HepG2 (cell line): Measurements from ENCODE around the gene MX2. TPM values are rescaled to one million over a fixed set of nuclear protein-coding genes. Genes with fewer than 3 reads are reported as not detected.

Experiments
- ADNP ChIP-seq: sonication (generic); formaldehyde crosslinking; IDR thresholded peaks from 2 replicates; pipeline ENCODE4 v1.4.0; 2020; ENCODE audit warnings: missing genetic modification reagents
- GPBP1L1 ChIP-seq: sonication (generic); formaldehyde crosslinking; IDR thresholded peaks from 2 replicates; pipeline ENCODE4 v1.5.0; 2020; ENCODE audit warnings: mild to moderate bottlenecking, missing genetic modification reagents
- HIVEP1 ChIP-seq: sonication (generic); formaldehyde crosslinking; IDR thresholded peaks from 2 replicates; pipeline ENCODE4 v1.4.0; 2020; ENCODE audit warnings: mild to moderate bottlenecking, missing genetic modification reagents
- HMG20A ChIP-seq: IDR thresholded peaks from 2 replicates; pipeline ENCODE4 v1.6.1; 2016; ENCODE audit warnings: borderline replicate concordance
- IRF2 ChIP-seq: IDR thresholded peaks from 2 replicates; pipeline ENCODE4 v1.6.1; 2018; ENCODE audit warnings: missing genetic modification reagents, missing compliant biosample characterization
- MXD3 ChIP-seq: IDR thresholded peaks from 2 replicates; pipeline ENCODE4 v1.6.1; 2016; ENCODE audit warnings: mild to moderate bottlenecking, missing biosample characterization, missing genetic modification reagents
- NFKB2 ChIP-seq: sonication (generic); formaldehyde crosslinking; IDR thresholded peaks from 2 replicates; pipeline ENCODE4 v1.4.0; 2020; ENCODE audit warnings: missing genetic modification reagents, borderline replicate concordance
- PAF1 ChIP-seq: IDR thresholded peaks from 2 replicates; pipeline ENCODE4 v1.6.1; 2016; ENCODE audit warnings: missing genetic modification reagents, missing compliant biosample characterization
- PLRG1 ChIP-seq: fragments of 450-650 bp; conservative IDR thresholded peaks from 2 replicates; pipeline ENCODE4 v1.6.1; 2016
- POLR2A ChIP-seq, 2 experiments: IDR thresholded peaks; 2 replicates each; pipeline ENCODE4 v1.6.1; 2011; ENCODE audit warnings: low read depth in 2 of 2, low read length in 2 of 2, mild to moderate bottlenecking in 1 of 2, moderate library complexity in 1 of 2; ENCODE audit not compliant: insufficient read depth in 1 of 2
- SAFB2 ChIP-seq: sonication (generic); formaldehyde crosslinking; IDR thresholded peaks from 2 replicates; pipeline ENCODE4 v1.5.1; 2020; ENCODE audit warnings: missing genetic modification reagents, low read depth, mild to moderate bottlenecking, borderline replicate concordance
- SIX4 ChIP-seq: sonication (generic); formaldehyde crosslinking; IDR thresholded peaks from 2 replicates; pipeline ENCODE4 v1.4.0; 2020; ENCODE audit warnings: missing genetic modification reagents
- SNRNP70 ChIP-seq: fragments of 200-400 bp; formaldehyde crosslinking; IDR thresholded peaks from 2 replicates; pipeline ENCODE4 v1.6.1; 2017; ENCODE audit warnings: mild to moderate bottlenecking, low read depth, low read length, moderate library complexity
- TFDP2 ChIP-seq: sonication (generic); formaldehyde crosslinking; IDR thresholded peaks from 2 replicates; pipeline ENCODE4 v1.4.0; 2020; ENCODE audit warnings: missing genetic modification reagents
- ZBTB39 ChIP-seq: sonication (generic); formaldehyde crosslinking; IDR thresholded peaks from 2 replicates; pipeline ENCODE4 v1.5.0; 2020; ENCODE audit warnings: missing genetic modification reagents
- ZBTB8A ChIP-seq: sonication (generic); formaldehyde crosslinking; IDR thresholded peaks from 2 replicates; pipeline ENCODE4 v1.4.0; 2020; ENCODE audit warnings: mild to moderate bottlenecking, low read depth, missing genetic modification reagents, borderline replicate concordance
- ZFP1 ChIP-seq: IDR thresholded peaks from 2 replicates; pipeline ENCODE4 v1.6.1; 2016
- ZFP37 ChIP-seq: sonication (generic); formaldehyde crosslinking; IDR thresholded peaks from 2 replicates; pipeline ENCODE4 v1.4.0; 2020; ENCODE audit warnings: missing genetic modification reagents, borderline replicate concordance
- ZFP41 ChIP-seq: sonication (generic); formaldehyde crosslinking; IDR thresholded peaks from 2 replicates; pipeline ENCODE4 v1.4.0; 2020; ENCODE audit warnings: mild to moderate bottlenecking, missing genetic modification reagents, borderline replicate concordance
- ZFP82 ChIP-seq: sonication (generic); formaldehyde crosslinking; IDR thresholded peaks from 2 replicates; pipeline ENCODE4 v1.5.1; 2020; ENCODE audit warnings: mild to moderate bottlenecking, missing genetic modification reagents, borderline replicate concordance
- ZNF235 ChIP-seq: sonication (generic); formaldehyde crosslinking; IDR thresholded peaks from 2 replicates; pipeline ENCODE4 v1.8.1; 2023; ENCODE audit warnings: mild to moderate bottlenecking, missing genetic modification reagents, borderline replicate concordance
- ZNF251 ChIP-seq: sonication (generic); formaldehyde crosslinking; IDR thresholded peaks from 2 replicates; pipeline ENCODE4 v1.9.0; 2021; ENCODE audit warnings: mild to moderate bottlenecking, missing genetic modification reagents
- ZNF30 ChIP-seq: sonication (generic); formaldehyde crosslinking; IDR thresholded peaks from 2 replicates; pipeline ENCODE4 v1.5.0; 2020; ENCODE audit warnings: mild to moderate bottlenecking, missing genetic modification reagents
- ZNF432 ChIP-seq: sonication (generic); formaldehyde crosslinking; IDR thresholded peaks from 2 replicates; pipeline ENCODE4 v1.5.0; 2020; ENCODE audit warnings: missing genetic modification reagents, mild to moderate bottlenecking, borderline replicate concordance
- ZNF501 ChIP-seq: sonication (generic); formaldehyde crosslinking; IDR thresholded peaks from 2 replicates; pipeline ENCODE4 v1.5.1; 2020; ENCODE audit warnings: mild to moderate bottlenecking, moderate library complexity, missing genetic modification reagents
- ZNF546 ChIP-seq: sonication (generic); formaldehyde crosslinking; conservative IDR thresholded peaks from 2 replicates; pipeline ENCODE4 v1.8.1; 2023; ENCODE audit warnings: mild to moderate bottlenecking, missing genetic modification reagents
- ZNF644 ChIP-seq: IDR thresholded peaks from 2 replicates; pipeline ENCODE4 v1.6.1; 2016; ENCODE audit warnings: low read depth
- polyA plus RNA-seq, 8 experiments: library from polyadenylated mRNA; depleted of rRNA in 3 of 8; stranded (reverse) in 7 of 8; unstranded in 1 of 8; fragments of >200 nt; fragmentation: Illumina TruSeq in 4 of 8; extraction: Trizol in 4 of 8; gene quantifications; 2 replicates each; pipeline versions ENCODE4 v1.2.1 to v1.2.3, GENCODE V29; 2011 to 2016; ENCODE audit warnings: low read depth in 4 of 8, missing spikeins in 1 of 8, mixed read lengths in 1 of 8; ENCODE audit not compliant: insufficient read depth in 1 of 8
- total RNA-seq, 5 experiments: library from RNA; depleted of rRNA; stranded (reverse); fragments of >200 nt; fragmentation: Illumina TruSeq; extraction: Trizol; gene quantifications; 2 replicates each; pipeline ENCODE4 v1.2.3, GENCODE V29; 2016; ENCODE audit warnings: low read depth in 1 of 5

MX2 gene
- total and polyA plus RNA-seq, 2 of the 13 experiments (the other 11 are each of a cell fraction or from before 2014, with no cell fraction given): 24.0 to 35.7 TPM

- TF ChIP-seq ZNF546 (CRISPR knock-in tag) (no peak; the same call in 1 of the 2 replicates), GPBP1L1 (CRISPR knock-in tag) (no peak), ZNF251 (no peak), POLR2A (IDR thresholded peaks at IDR 0.05; ENCODE audit: insufficient read depth in 1 of 2, low read depth in 2 of 2, low read length in 2 of 2) (peak; percentile 82 to 90), ZNF432 (no peak), SNRNP70 (no peak), NFKB2 (CRISPR knock-in tag) (peak; percentile 61; the same call in 1 of the 2 replicates), SIX4 (CRISPR knock-in tag) (peak; percentile 85), HMG20A (CRISPR knock-in tag) (peak; percentile 93), SAFB2 (CRISPR knock-in tag) (no peak), PLRG1 (no peak), ZFP1 (no peak; the same call in none of the 2 replicates), TFDP2 (CRISPR knock-in tag) (no peak), ZNF644 (CRISPR knock-in tag) (no peak; the same call in 1 of the 2 replicates), IRF2 (CRISPR knock-in tag) (peak; percentile 86; the same call in 1 of the 2 replicates), PAF1 (CRISPR knock-in tag) (no peak), MXD3 (CRISPR knock-in tag) (no peak), ZNF501 (CRISPR knock-in tag) (no peak), ZBTB8A (CRISPR knock-in tag) (no peak; the same call in 1 of the 2 replicates), ZNF235 (CRISPR knock-in tag) (peak; percentile 87), HIVEP1 (peak; percentile 76; the same call in 1 of the 2 replicates), ADNP (CRISPR knock-in tag) (no peak), ZFP37 (0 out of 2 replicates have a peak, but pooled peaks have one; percentile 57), ZFP41 (peak; percentile 79; the same call in 1 of the 2 replicates), ZNF30 (CRISPR knock-in tag) (no peak), ZFP82 (CRISPR knock-in tag) (no peak), ZBTB39 (no peak)
Observed at GRCh38 chr21:41322496-41323382, 39.1 kb upstream of the MX2 start (continued).
